ENCODE measurements around the gene MIF4GD.

DNA sequence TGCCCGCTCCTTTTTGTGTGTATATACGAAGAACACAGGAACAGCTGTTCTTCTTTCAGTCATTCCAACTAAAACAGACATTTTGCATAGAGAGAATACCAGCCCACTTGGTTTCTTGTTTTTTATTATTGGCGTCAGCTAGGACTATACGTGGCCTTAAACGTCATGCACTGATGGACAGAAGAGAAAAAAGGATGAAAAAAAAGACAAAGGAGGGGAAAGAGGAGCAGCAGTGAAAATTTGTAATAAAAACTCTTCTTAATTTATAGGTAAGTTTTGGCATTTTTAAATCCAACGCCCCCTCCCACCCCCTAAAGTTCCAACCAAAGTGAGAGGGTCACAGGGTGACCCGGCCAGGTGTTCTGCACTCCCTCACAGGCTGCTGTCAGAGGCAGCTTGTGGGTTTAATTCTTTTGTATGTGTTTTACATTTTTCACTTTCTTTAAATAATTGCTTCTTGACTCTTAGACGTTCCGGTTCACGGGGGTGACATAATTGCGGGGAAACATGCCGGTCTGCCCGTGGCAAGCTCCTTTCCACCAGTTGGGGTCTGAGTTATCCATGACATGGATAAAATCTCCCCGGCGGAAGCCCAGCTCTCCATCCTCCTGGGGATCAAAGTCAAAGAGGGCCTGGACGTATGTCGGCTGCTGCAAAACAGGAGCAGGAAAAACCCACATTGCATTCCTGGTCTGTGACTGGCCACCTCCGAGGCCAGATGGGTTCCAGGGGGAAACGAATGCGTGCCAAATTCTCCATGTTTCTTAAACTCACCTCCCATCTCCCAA is 49.1 kb upstream of the MIF4GD start:
- TF ChIP-seq ZNF384 (IDR thresholded peaks at IDR 0.05) (no peak), SP1 (IDR thresholded peaks at IDR 0.05) (no peak)
